HepG2 (cell line): Measurements from ENCODE around the gene ARL3. TPM values are rescaled to one million over a fixed set of nuclear protein-coding genes. Genes with fewer than 3 reads are reported as not detected.

Source experiments
- ASH2L ChIP-seq: fragments of 300-600, 200-600 bp; sonication (generic); IDR thresholded peaks from 2 replicates; pipeline ENCODE4 v1.7.0; 2017; ENCODE audit warnings: low read depth, mild to moderate bottlenecking, moderate library complexity, mixed read lengths, low read length; ENCODE audit not compliant: insufficient read length
- HNRNPLL ChIP-seq: fragments of 200-400 bp; formaldehyde crosslinking; IDR thresholded peaks from 2 replicates; pipeline ENCODE4 v1.6.1; 2017; ENCODE audit warnings: mild to moderate bottlenecking, low read depth, low read length; ENCODE audit not compliant: poor library complexity, severe bottlenecking
- MED1 ChIP-seq: sonication (generic); formaldehyde crosslinking; IDR thresholded peaks from 2 replicates; pipeline ENCODE4 v1.4.0; 2020; ENCODE audit warnings: missing genetic modification reagents
- ZNF138 ChIP-seq: sonication (generic); formaldehyde crosslinking; IDR thresholded peaks from 2 replicates; pipeline ENCODE4 v1.5.0; 2020; ENCODE audit warnings: mild to moderate bottlenecking, low read depth, missing genetic modification reagents
- ZNF142 ChIP-seq: sonication (generic); formaldehyde crosslinking; IDR thresholded peaks from 2 replicates; pipeline ENCODE4 v1.4.0; 2020; ENCODE audit warnings: missing genetic modification reagents
- ZNF207 ChIP-seq: fragments of 450-650 bp; IDR thresholded peaks from 2 replicates; pipeline ENCODE4 v1.6.1; 2016; ENCODE audit warnings: antibody characterized with exemption, borderline replicate concordance
- ZNF225 ChIP-seq: sonication (generic); formaldehyde crosslinking; IDR thresholded peaks from 2 replicates; pipeline ENCODE4 v1.4.0; 2020; ENCODE audit warnings: mild to moderate bottlenecking, missing genetic modification reagents
- ZNF232 ChIP-seq: sonication (generic); formaldehyde crosslinking; IDR thresholded peaks from 2 replicates; pipeline ENCODE4 v1.4.0; 2020; ENCODE audit warnings: missing genetic modification reagents, borderline replicate concordance
- ZNF407 ChIP-seq: sonication (generic); formaldehyde crosslinking; IDR thresholded peaks from one replicate; pipeline ENCODE4 v1.5.1; 2020; ENCODE audit warnings: mild to moderate bottlenecking, missing genetic modification reagents; ENCODE audit errors: not compliant biosample characterization
- ZNF704 ChIP-seq: sonication (generic); formaldehyde crosslinking; IDR thresholded peaks from 2 replicates; pipeline ENCODE4 v1.8.1; 2023; ENCODE audit warnings: mild to moderate bottlenecking, inconsistent platforms, moderate library complexity, missing genetic modification reagents, borderline replicate concordance
- ZNF720 ChIP-seq: sonication (generic); formaldehyde crosslinking; IDR thresholded peaks from 2 replicates; pipeline ENCODE4 v1.4.0; 2020; ENCODE audit warnings: missing genetic modification reagents
- polyA plus RNA-seq, 8 experiments: library from polyadenylated mRNA; depleted of rRNA in 3 of 8; stranded (reverse) in 7 of 8; unstranded in 1 of 8; fragments of >200 nt; fragmentation: Illumina TruSeq in 4 of 8; extraction: Trizol in 4 of 8; gene quantifications; 2 replicates each; pipeline versions ENCODE4 v1.2.1 to v1.2.3, GENCODE V29; 2011 to 2016; ENCODE audit warnings: low read depth in 4 of 8, missing spikeins in 1 of 8, mixed read lengths in 1 of 8; ENCODE audit not compliant: insufficient read depth in 1 of 8
- total RNA-seq, 5 experiments: library from RNA; depleted of rRNA; stranded (reverse); fragments of >200 nt; fragmentation: Illumina TruSeq; extraction: Trizol; gene quantifications; 2 replicates each; pipeline ENCODE4 v1.2.3, GENCODE V29; 2016; ENCODE audit warnings: low read depth in 1 of 5

Gene ARL3
- total and polyA plus RNA-seq, 2 of the 13 experiments (the other 11 are each of a cell fraction or from before 2014, with no cell fraction given) = 5.2 to 6.6 TPM

GRCh38 chr10:102660888-102661657 is 53.1 kb downstream of the ARL3 start (continued):
- peak; percentile 69 for TF ChIP-seq ZNF407 (CRISPR knock-in tag)
- TF ChIP-seq ZNF720 = no peak; the same call in 1 of the 2 replicates
- no peak for TF ChIP-seq ZNF207
- TF ChIP-seq MED1 (CRISPR knock-in tag) = peak; percentile 43; the same call in 1 of the 2 replicates
- 0 out of 2 replicates have a peak, but pooled peaks have one; percentile 26 for TF ChIP-seq ZNF704 (CRISPR knock-in tag)
- TF ChIP-seq ZNF142 (CRISPR knock-in tag) = no peak
- peak; percentile 26 for TF ChIP-seq HNRNPLL
- TF ChIP-seq ZNF138 (CRISPR knock-in tag) = no peak
- peak; percentile 52 for TF ChIP-seq ASH2L
- TF ChIP-seq ZNF232 (CRISPR knock-in tag) = no peak
- no peak for TF ChIP-seq ZNF225
